Measurements from ENCODE around the gene SEMA5A.

The SEMA5A gene

DNA sequence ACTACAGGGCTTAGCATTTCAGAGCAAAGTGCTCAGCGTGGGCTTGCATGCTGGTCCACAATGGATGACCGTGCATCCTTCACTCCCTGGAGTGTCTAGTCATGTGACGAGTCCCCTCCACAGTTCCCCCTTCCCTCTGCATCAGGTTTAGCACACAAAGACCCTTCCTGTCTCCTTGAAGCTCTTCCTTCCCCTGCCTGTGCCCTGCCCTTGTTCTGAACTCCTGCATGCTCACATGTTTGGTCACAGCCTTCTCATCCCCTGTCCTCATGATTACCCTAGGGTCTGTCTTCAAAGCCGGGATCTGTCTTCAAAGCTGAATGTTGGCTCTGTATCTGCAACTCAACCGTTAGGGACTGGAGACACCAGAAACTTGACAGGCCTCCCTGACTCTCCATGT lies 388.9 kb downstream of the SEMA5A start:
- no peak for DNase-seq

GRCh38 chr5:9156282-9156681 lies 389.6 kb downstream of the SEMA5A start:
- peak in 10 of 14 donors; percentile 5 to 49 (median 26) for DNase-seq

GRCh38 chr5:9151684-9152427 lies 394.0 kb downstream of the SEMA5A start:
- DNase-seq, result no peak

- DNase-seq, result no peak
Measured at GRCh38 chr5:9149988-9150387, 395.9 kb downstream of the SEMA5A start.

- no peak for DNase-seq
Measured at GRCh38 chr5:9148242-9148641, 397.6 kb downstream of the SEMA5A start.

- no peak for DNase-seq
Measured at GRCh38 chr5:9140711-9141110, 405.2 kb downstream of the SEMA5A start.

- no peak for DNase-seq
Measured at GRCh38 chr5:9140202-9140601, 405.7 kb downstream of the SEMA5A start.

GRCh38 chr5:9139344-9139743 lies 406.5 kb downstream of the SEMA5A start:
- no peak for DNase-seq

DNA sequence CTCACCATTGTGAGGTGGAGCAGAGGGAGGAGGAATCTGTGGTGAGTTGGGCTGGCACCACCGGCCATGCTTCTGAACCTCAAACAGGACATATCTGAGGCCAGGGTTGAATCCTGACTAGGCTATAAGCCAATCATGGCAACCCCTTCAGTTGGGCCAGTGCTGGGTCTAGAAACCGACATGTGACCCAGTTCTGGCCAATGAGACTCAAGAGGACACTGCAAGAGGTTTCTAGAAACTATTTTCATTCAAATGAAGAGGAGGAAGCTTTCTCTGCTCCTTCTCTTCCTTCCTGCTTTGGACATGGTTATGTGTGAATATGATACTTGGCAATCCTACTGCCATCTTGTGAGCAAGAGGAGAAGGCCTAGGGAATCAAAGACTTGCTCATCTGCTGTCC lies 417.7 kb downstream of the SEMA5A start:
- no peak for DNase-seq

DNA sequence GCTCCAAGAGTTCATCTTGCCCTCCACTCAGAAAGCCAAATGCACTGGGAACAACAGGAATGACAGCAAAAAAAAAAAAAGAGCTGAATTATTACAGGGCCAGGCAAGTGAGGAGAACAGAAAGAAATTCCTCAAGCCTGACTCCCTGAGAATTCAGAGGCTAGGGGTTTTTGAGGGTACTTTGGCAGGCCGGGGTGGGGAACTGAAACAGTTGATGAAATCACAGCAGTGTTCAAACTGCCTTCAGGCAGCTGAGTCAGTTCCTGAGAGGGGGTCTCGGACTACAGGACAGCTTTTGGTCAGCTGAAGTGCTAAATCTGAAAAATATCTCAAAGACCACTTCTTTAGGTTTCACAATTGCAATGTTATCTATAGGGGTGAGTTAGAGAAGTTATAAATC lies 419.4 kb downstream of the SEMA5A start:
- no peak for DNase-seq

- DNase-seq, result no peak
Measured at GRCh38 chr5:9125852-9126251, 420.0 kb downstream of the SEMA5A start.

- no peak for DNase-seq
Measured at GRCh38 chr5:9124838-9125237, 421.0 kb downstream of the SEMA5A start.

DNA sequence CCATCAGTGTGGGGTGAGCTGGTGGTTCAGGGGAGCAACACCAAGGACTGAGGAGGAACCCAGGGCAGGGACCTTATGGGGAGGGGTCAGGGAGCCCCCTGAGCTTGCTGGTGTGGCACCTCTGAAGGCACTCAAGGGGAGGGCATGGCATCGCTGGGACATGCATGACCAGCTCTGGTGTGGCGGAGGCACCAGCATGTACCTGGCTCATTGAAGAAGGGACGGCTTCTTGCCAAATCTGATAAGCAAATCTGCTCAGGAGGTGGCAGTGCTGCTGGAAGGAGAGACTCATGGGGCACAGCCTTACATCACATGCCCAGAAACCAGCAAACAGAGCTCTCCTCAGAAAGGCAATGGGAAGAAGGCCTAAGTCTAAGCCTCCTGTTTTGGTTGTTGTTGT lies 421.8 kb downstream of the SEMA5A start:
- DNase-seq, result no peak

GRCh38 chr5:9122528-9122927 lies 423.3 kb downstream of the SEMA5A start:
- no peak for DNase-seq

DNA sequence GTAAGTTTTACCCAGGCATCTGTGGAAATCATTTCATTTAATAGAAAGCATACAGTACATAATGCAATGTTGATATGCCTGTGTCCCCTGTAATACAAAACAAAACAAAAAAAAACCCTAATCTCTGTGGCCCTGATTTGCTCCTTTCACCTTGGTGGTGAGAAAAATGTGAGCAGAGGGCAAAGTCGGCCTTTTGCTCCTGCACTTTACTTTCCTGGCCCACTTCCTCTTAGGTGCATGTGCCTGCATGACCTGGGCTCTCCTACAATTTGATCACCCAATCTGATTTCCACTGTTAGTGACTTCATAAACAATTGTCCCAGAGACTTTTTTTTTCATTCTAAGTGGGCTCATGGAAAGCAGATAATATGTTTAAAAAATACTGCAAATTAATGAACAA lies 424.3 kb downstream of the SEMA5A start:
- DNase-seq, result no peak

- peak in 1 of 14 donors; percentile 1 for DNase-seq
Measured at GRCh38 chr5:9118852-9119251, 427.0 kb downstream of the SEMA5A start.

GRCh38 chr5:9115093-9115492 lies 430.8 kb downstream of the SEMA5A start:
- DNase-seq, result no peak

DNA sequence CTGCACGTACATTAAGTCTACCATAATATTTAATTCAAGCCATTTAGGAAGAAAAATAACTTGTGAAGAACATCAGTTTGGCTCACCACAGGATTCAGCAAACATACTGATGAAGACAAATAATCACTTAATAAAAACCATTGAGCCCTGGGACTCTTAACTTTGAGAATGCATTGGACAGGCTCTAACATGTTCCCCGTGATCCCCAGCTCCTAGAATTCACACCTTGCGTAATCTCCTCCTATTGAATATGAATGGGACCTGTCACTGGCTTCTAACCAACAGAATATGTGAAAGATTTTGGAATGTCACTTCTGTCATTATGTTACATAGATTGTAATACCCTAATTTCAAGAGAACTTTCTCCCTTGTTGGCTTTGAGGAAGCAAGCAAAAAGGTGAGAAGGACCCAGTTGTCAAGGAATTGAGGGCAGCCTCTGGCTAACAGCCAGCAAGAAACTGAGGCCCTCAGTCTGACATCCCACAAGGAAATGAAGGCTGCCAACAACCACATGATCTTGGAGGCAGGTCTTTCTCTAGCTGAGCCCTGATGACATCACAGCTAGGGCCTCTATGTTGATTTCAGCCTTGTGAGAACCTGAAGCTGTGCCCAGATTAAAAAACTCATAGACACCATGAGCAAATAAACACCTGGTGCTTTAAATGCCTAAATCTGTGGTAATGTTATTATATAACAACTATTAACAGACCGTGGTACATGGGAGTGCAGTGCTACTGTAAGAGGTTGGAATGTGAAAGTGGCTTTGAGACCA lies 433.2 kb downstream of the SEMA5A start:
- no peak for DNase-seq

- no peak for DNase-seq
Measured at GRCh38 chr5:9108162-9108561, 437.7 kb downstream of the SEMA5A start.

- no peak for DNase-seq
Measured at GRCh38 chr5:9105851-9106250, 440.0 kb downstream of the SEMA5A start.

DNA sequence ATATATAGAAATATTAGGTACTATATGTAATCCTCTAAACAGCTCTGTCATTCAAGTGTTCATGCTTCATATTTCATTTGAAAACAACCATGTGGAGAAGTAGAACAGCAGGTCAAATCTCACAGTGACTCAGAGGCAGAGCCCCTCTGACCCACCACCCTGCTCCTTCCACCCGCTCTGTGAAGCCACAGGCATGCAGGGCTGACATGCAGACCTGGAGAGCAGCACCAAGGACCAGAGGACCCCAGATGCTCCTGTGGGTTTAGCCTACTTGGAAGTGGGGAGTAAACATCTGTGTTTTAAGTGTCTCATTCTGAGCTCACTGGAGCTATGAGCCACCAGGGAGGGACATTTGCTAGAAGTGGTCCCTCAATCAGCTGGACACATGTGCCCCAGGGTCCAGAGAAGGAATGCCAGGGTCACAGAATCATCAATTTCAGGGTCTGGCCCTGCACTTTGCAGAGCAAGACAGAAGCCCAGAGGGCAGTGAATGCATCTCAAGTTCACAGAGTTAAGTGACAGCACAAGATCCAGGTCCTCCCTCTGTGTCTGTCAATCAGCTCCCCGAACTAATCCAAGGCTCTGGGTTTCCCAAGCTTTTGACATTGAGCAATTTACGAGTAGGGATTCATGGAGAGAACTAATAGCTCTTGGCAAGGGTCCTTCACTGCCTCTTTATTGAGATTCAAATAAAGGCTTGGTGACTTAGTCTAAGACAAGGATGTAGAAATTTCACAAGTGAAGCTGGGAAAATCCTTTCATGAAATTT lies 441.1 kb downstream of the SEMA5A start:
- DNase-seq, result peak in 1 of 14 donors; percentile 1

DNA sequence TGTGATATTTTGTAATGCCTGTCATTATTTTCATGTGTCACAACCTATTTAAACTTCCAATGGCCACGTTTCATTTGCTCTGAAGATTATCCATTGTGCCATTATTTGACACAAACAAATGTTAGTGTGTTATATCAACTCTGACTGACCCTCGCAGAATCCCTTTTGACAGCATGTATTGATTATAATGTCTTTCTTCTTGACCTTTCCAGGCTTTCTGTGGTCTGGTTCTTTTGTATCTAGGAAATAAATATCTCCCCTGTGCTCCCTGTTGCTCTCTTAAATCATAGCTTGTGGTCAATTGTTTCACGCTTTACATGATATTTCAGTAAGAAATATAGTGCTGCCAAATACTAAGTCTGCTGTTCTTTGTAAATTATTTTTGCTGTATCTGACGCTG lies 442.6 kb downstream of the SEMA5A start:
- DNase-seq, result no peak

GRCh38 chr5:9099689-9100088 lies 446.2 kb downstream of the SEMA5A start:
- peak in 1 of 14 donors; percentile 2 for DNase-seq

All from C1 segment of cervical spinal cord (tissue), 14 donors.